ENCODE measurements around the gene NOTCH1.

DNA sequence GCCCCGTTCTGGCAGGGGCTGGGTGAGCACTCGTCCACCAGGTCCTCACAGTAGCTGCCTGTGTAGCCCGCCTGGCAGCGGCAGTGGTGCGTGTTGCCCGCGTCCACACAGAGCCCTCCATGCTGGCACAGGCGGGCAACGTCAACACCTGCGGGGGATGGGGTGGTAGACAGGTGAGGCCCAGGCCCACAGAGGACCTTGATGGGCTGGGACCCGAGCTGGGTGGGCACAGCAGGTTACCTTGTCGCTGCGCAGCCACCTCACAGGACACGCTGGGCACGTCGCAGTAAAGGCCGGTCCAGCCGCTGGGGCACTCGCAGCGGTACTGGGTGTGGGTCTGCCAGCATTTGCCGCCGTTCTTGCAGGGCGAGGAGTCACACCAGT, 37.9 kb downstream of the NOTCH1 start:
- TF ChIP-seq, protein P1, sequence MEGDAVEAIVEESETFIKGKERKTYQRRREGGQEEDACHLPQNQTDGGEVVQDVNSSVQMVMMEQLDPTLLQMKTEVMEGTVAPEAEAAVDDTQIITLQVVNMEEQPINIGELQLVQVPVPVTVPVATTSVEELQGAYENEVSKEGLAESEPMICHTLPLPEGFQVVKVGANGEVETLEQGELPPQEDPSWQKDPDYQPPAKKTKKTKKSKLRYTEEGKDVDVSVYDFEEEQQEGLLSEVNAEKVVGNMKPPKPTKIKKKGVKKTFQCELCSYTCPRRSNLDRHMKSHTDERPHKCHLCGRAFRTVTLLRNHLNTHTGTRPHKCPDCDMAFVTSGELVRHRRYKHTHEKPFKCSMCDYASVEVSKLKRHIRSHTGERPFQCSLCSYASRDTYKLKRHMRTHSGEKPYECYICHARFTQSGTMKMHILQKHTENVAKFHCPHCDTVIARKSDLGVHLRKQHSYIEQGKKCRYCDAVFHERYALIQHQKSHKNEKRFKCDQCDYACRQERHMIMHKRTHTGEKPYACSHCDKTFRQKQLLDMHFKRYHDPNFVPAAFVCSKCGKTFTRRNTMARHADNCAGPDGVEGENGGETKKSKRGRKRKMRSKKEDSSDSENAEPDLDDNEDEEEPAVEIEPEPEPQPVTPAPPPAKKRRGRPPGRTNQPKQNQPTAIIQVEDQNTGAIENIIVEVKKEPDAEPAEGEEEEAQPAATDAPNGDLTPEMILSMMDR (conservative IDR thresholded peaks at IDR 0.05; ENCODE audit: low read length), result no peak
- no peak for TF ChIP-seq EZH2phosphoT487 (IDR thresholded peaks at IDR 0.05; ENCODE audit: borderline replicate concordance, low read depth, low read length)
